ENCODE results near the gene SUMO3.

The SUMO3 gene

DNA sequence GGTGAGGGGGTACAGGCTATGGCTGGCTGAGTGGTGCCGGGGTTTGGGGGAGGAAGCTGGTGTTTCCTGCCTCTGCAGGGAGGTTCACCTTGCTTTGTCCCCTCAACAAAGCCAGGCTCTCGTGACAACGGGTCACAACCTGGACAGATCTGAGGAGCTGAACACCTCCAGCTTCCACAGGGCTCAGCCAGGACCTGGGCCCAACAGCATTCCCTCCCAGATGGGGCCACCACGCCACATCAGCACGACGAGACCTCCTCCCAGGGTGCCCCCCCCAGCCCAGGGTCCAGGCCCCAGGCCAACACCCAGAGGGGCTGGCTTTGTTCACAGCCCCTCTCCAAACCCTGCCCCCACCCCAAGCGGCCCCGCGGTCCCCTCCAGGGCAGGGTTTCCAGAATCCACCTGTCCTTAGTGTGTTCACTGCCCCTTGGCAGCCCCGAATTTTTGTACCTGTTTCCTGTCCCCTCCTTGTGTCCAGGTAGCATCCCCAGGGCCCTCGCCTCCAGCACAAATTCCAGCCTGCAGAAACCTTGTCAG lies 51.0 kb downstream of the SUMO3 start:
- Histone ChIP-seq H3K27ac (ENCODE audit: low read depth, low read length, poor library complexity, severe bottlenecking) (no peak overlapping the region), H3K9me3 (ENCODE audit: low read length) (no peaks in the 10 kb centered on the region), H3K4me1 (ENCODE audit: insufficient read depth, low read length, severe bottlenecking) (no peaks in the 10 kb centered on the region), H3K36me3 (ENCODE audit: insufficient read depth, low read length) (peaks cover 35% of the 10 kb centered on the region), H4K20me1 (ENCODE audit: insufficient read depth, low read length) (no peaks in the 10 kb centered on the region), H3K4me2 (ENCODE audit: low read length) (no peak overlapping the region), H2AFZ (ENCODE audit: low read length) (no peak overlapping the region), H3K79me2 (ENCODE audit: insufficient read depth, low read length) (no peaks in the 10 kb centered on the region), H3K27me3 (ENCODE audit: insufficient read depth, low read length) (no peaks in the 10 kb centered on the region; the same call in 1 of the 2 replicates), H3F3A (ENCODE audit: insufficient read depth, low read length) (no peaks in the 10 kb centered on the region), H3K9me2 (ENCODE audit: low read depth, low read length) (no peaks in the 10 kb centered on the region), H3K9ac (ENCODE audit: low read length) (no peak overlapping the region), H3K4me3 (ENCODE audit: low read depth, low read length, poor library complexity, severe bottlenecking) (no peak overlapping the region)
- TF ChIP-seq CTCF (IDR thresholded peaks at IDR 0.05; ENCODE audit: low read length) (no peak), EZH2 (IDR thresholded peaks at IDR 0.05; ENCODE audit: borderline replicate concordance, low read length) (no peak)

- H3K9me2 ChIP-seq (ENCODE audit: low read depth, low read length) = no peaks in the 10 kb centered on the region
- no peaks in the 10 kb centered on the region for H3K4me1 ChIP-seq (ENCODE audit: insufficient read depth, low read length, severe bottlenecking)
- H4K20me1 ChIP-seq (ENCODE audit: insufficient read depth, low read length) = no peaks in the 10 kb centered on the region
- no peak for TF ChIP-seq CTCF (IDR thresholded peaks at IDR 0.05; ENCODE audit: low read length)
- H3K79me2 ChIP-seq (ENCODE audit: insufficient read depth, low read length) = no peaks in the 10 kb centered on the region
- no peak overlapping the region for H3K4me3 ChIP-seq (ENCODE audit: low read depth, low read length, poor library complexity, severe bottlenecking)
- no peak overlapping the region for H2AFZ ChIP-seq (ENCODE audit: low read length)
- H3K9ac ChIP-seq (ENCODE audit: low read length) = no peak overlapping the region
- no peak overlapping the region for H3K27ac ChIP-seq (ENCODE audit: low read depth, low read length, poor library complexity, severe bottlenecking)
- no peak overlapping the region for H3K4me2 ChIP-seq (ENCODE audit: low read length)
- peaks cover 28% of the 10 kb centered on the region for H3K36me3 ChIP-seq (ENCODE audit: insufficient read depth, low read length)
- no peaks in the 10 kb centered on the region for H3K9me3 ChIP-seq (ENCODE audit: low read length)
- no peaks in the 10 kb centered on the region; the same call in 1 of the 2 replicates for H3K27me3 ChIP-seq (ENCODE audit: insufficient read depth, low read length)
- no peaks in the 10 kb centered on the region for H3F3A ChIP-seq (ENCODE audit: insufficient read depth, low read length)
Observed at GRCh38 chr21:44766014-44766817, 51.6 kb downstream of the SUMO3 start.

DNA sequence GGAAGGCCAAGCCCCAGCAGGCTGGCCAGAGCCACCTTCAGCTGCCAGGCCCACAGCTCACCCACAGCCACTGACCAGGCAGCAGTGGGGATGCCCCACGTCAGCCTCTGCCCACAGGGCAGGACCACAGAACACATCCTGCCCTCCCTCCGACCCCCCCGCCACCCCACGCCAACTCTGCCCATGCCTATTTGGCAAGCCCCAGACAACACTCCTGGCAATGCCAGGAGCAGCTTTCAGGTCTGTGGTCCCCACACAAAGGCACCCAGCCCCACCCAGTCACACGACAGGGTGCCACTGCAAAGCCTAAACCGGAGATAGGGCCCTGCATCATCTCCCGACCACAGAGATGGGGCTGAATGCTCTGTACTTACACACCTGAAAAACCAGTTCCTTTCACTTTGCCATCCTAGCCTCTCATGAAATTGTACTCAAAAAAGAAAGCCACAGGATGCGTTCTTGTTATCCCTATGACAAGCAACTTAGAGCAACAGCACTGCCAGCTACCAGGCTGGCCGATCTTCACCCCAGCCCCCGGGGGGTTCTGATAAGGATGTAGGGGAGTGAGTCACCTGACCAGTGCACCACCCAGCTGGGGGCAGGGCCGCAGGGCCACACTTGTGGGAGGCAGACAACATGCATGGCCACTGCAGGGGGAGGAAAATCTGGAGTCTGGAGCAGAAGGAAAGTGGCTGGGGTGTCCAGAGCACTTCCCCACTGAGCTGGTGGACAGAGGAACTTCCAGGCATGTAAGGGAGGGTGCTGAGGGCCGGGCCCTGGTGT lies 52.4 kb downstream of the SUMO3 start:
- H3K4me1 ChIP-seq (ENCODE audit: insufficient read depth, low read length, severe bottlenecking) = no peaks in the 10 kb centered on the region

More for the DNA sequence above, 52.4 kb downstream of the SUMO3 start:
- Histone ChIP-seq H3K9ac (ENCODE audit: low read length) (no peak overlapping the region), H3F3A (ENCODE audit: insufficient read depth, low read length) (no peaks in the 10 kb centered on the region), H4K20me1 (ENCODE audit: insufficient read depth, low read length) (no peaks in the 10 kb centered on the region), H3K27me3 (ENCODE audit: insufficient read depth, low read length) (no peaks in the 10 kb centered on the region; the same call in 1 of the 2 replicates), H3K79me2 (ENCODE audit: insufficient read depth, low read length) (no peaks in the 10 kb centered on the region), H3K4me3 (ENCODE audit: low read depth, low read length, poor library complexity, severe bottlenecking) (no peak overlapping the region), H3K36me3 (ENCODE audit: insufficient read depth, low read length) (peaks cover 20% of the 10 kb centered on the region), H3K9me2 (ENCODE audit: low read depth, low read length) (no peaks in the 10 kb centered on the region), H2AFZ (ENCODE audit: low read length) (no peak overlapping the region), H3K27ac (ENCODE audit: low read depth, low read length, poor library complexity, severe bottlenecking) (no peak overlapping the region), H3K9me3 (ENCODE audit: low read length) (no peaks in the 10 kb centered on the region), H3K4me2 (ENCODE audit: low read length) (no peak overlapping the region)
- no peak for TF ChIP-seq EZH2 (IDR thresholded peaks at IDR 0.05; ENCODE audit: borderline replicate concordance, low read length)
- no peak for TF ChIP-seq CTCF (IDR thresholded peaks at IDR 0.05; ENCODE audit: low read length)

Data from OCI-LY1 (cell line).